K562 (cell line): ENCODE data around the gene EFNA2. TPM values are rescaled to one million over a fixed set of nuclear protein-coding genes. Genes with fewer than 3 reads are reported as not detected.

Experiments used
- ETV1 ChIP-seq: fragments of 450-650 bp; conservative IDR thresholded peaks from 2 replicates; pipeline ENCODE4 v1.6.1; 2016; ENCODE audit warnings: missing genetic modification characterization, control low read depth, low read depth, missing compliant biosample characterization
- FOSL1 ChIP-seq: fragments of 200-800 bp; sonication (Bioruptor generic); conservative IDR thresholded peaks from 2 replicates; pipeline ENCODE4 v1.6.1; 2016; ENCODE audit warnings: missing genetic modification characterization, missing compliant biosample characterization
- HMG20B ChIP-seq: fragments of 250-450 bp; sonication (Bioruptor Pico); IDR thresholded peaks from 2 replicates; pipeline ENCODE4 v1.5.0; 2021; ENCODE audit warnings: mild to moderate bottlenecking
- ID3 ChIP-seq, 2 experiments: fragments of 250-450 bp in 1 of 2; fragments of 450-650 bp in 1 of 2; sonication (Bioruptor Pico) in 1 of 2; IDR thresholded peaks; 2 replicates each; pipeline versions ENCODE4 v1.6.1 to v1.8.0; 2016 to 2021; ENCODE audit warnings: mild to moderate bottlenecking in 2 of 2, moderate library complexity in 2 of 2, missing compliant biosample characterization in 1 of 2, missing genetic modification characterization in 1 of 2
- NONO ChIP-seq, 2 experiments: fragments of 200-400 bp in 1 of 2; fragments of 450-650 bp in 1 of 2; formaldehyde crosslinking in 1 of 2; IDR thresholded peaks; 2 replicates each; pipeline ENCODE4 v1.6.1; 2017; ENCODE audit warnings: low read depth in 2 of 2, mild to moderate bottlenecking in 2 of 2, moderate library complexity in 2 of 2, low read length in 1 of 2
- PML ChIP-seq: IDR thresholded peaks from 2 replicates; pipeline ENCODE4 v1.6.1; 2012; ENCODE audit warnings: low read length, inconsistent platforms
- SRSF9 ChIP-seq: fragments of 200-400 bp; formaldehyde crosslinking; IDR thresholded peaks from 2 replicates; pipeline ENCODE4 v1.6.1; 2017; ENCODE audit warnings: low read depth, low read length, borderline replicate concordance
- TEAD1 ChIP-seq, 2 experiments: fragments of 450-650 bp in 1 of 2; sonication (generic) in 1 of 2; formaldehyde crosslinking; IDR thresholded peaks; 2 replicates each; pipeline versions ENCODE4 v1.4.0 to v1.8.0; 2020 to 2022; ENCODE audit warnings: mild to moderate bottlenecking in 2 of 2, missing genetic modification reagents in 1 of 2
- ZBTB11 ChIP-seq, 3 experiments: fragments of 200-800 bp in 1 of 3; fragments of 250-450 bp in 1 of 3; fragments of 450-650 bp in 1 of 3; sonication (Bioruptor Pico) in 1 of 3; sonication (Bioruptor generic) in 1 of 3; formaldehyde crosslinking in 1 of 3; IDR thresholded peaks; 2 replicates each; pipeline versions ENCODE4 v1.6.1 to v1.8.0; 2016 to 2022; ENCODE audit warnings: mild to moderate bottlenecking in 2 of 3, missing genetic modification characterization in 2 of 3, missing compliant biosample characterization in 1 of 3, moderate library complexity in 1 of 3
- ZBTB2 ChIP-seq: fragments of 450-650 bp; IDR thresholded peaks from 2 replicates; pipeline ENCODE4 v1.6.1; 2016; ENCODE audit warnings: antibody characterized with exemption
- ZNF407 ChIP-seq: fragments of 450-650 bp; IDR thresholded peaks from 2 replicates; pipeline ENCODE4 v1.6.1; 2016; ENCODE audit warnings: low read depth
- ZNF589 ChIP-seq: fragments of 200-800 bp; sonication (Bioruptor generic); IDR thresholded peaks from 2 replicates; pipeline ENCODE4 v1.6.1; 2016; ENCODE audit warnings: low read depth, missing genetic modification characterization, missing compliant biosample characterization
- ZNF75A ChIP-seq: fragments of 450-650 bp; formaldehyde crosslinking; IDR thresholded peaks from 2 replicates; pipeline ENCODE4 v1.4.0; 2020; ENCODE audit warnings: mild to moderate bottlenecking
- ZNF778 ChIP-seq: fragments of 450-650 bp; formaldehyde crosslinking; IDR thresholded peaks from 2 replicates; pipeline ENCODE4 v1.4.0; 2020; ENCODE audit warnings: mild to moderate bottlenecking, moderate library complexity
- polyA plus RNA-seq, 8 experiments: library from polyadenylated mRNA; depleted of rRNA in 4 of 8; stranded (reverse) in 5 of 8; unstranded in 3 of 8; fragments of >200 nt; fragmentation: Nextera tagmentation in 2 of 8; fragmentation: Illumina TruSeq in 1 of 8; extraction: Ambion mirVana in 2 of 8; extraction: Trizol in 1 of 8; gene quantifications; 2 replicates each; pipeline versions ENCODE4 v1.2.1 to v1.2.3, GENCODE V29; 2011 to 2014; ENCODE audit warnings: inconsistent platforms in 1 of 8, missing spikeins in 1 of 8
- total RNA-seq, 7 experiments: library from RNA; depleted of rRNA in 6 of 7; stranded (reverse); fragments of >200 nt in 6 of 7; fragmentation: Illumina TruSeq in 2 of 7; extraction: Trizol in 2 of 7; gene quantifications; 2 replicates each; pipeline versions ENCODE4 v1.2.1 to v1.2.3, GENCODE V29; 2011 to 2021; ENCODE audit warnings: low replicate concordance in 1 of 7

EFNA2 gene
- total and polyA plus RNA-seq, 9 of the 15 experiments (the other 6 are each of a cell fraction or from before 2014, with no cell fraction given), result 0.11 to 0.44 (median 0.15) TPM; not detected in 6

GRCh38 chr19:1258163-1258492 lies 27.5 kb upstream of the EFNA2 start (continued):
- no peak for TF ChIP-seq ZBTB11 (CRISPR knock-in tag; IDR thresholded peaks at IDR 0.05)
- no peak for TF ChIP-seq ZNF589 (CRISPR knock-in tag)
- TF ChIP-seq ETV1 (tag), result no peak
- no peak for TF ChIP-seq HMG20B
- TF ChIP-seq SRSF9, result no peak
- no peak for TF ChIP-seq FOSL1
- TF ChIP-seq TEAD1 (CRISPR knock-in tag; IDR thresholded peaks at IDR 0.05), result no peak
- no peak for TF ChIP-seq ZNF407
- no peak for TF ChIP-seq PML
- no peak for TF ChIP-seq ZNF75A
- TF ChIP-seq ZBTB2, result no peak
- no peak for TF ChIP-seq ID3 (CRISPR knock-in tag; IDR thresholded peaks at IDR 0.05)
- TF ChIP-seq ID3 (tag; IDR thresholded peaks at IDR 0.05), result no peak
- no peak for TF ChIP-seq NONO (IDR thresholded peaks at IDR 0.05; ENCODE audit: low read depth in 2 of 2, low read length in 1 of 2)
- TF ChIP-seq ZNF778, result no peak
